Left ventricle myocardium inferior (tissue), 1 donor: Measurements from ENCODE around the gene CDH22. TPM values are rescaled to one million over a fixed set of nuclear protein-coding genes. Genes with fewer than 3 reads are reported as not detected.

ENCODE experiments used
- DNase-seq: peaks from one replicate; pipeline ENCODE4 v3.0.0-alpha.2; 2020
- H3K27ac ChIP-seq: fragments of 200-600 bp; replicated peaks from 2 replicates; pipeline ENCODE4 v1.8.0; 2021
- H3K27me3 ChIP-seq: fragments of 200-600 bp; 2 replicates; pipeline ENCODE4 v1.8.0; 2021; ENCODE audit warnings: low read depth
- H3K36me3 ChIP-seq: fragments of 200-600 bp; 2 replicates; pipeline ENCODE4 v1.8.0; 2021
- H3K4me1 ChIP-seq: fragments of 200-600 bp; 2 replicates; pipeline ENCODE4 v1.8.0; 2021
- H3K4me3 ChIP-seq: fragments of 200-600 bp; 2 replicates; pipeline ENCODE4 v1.8.0; 2021; ENCODE audit warnings: mild to moderate bottlenecking, moderate library complexity
- H3K9me3 ChIP-seq: fragments of 200-600 bp; replicated peaks from 2 replicates; pipeline ENCODE4 v1.8.0; 2021
- intact Hi-C: fragments of 100-400 bp; cut with micrococcal nuclease; formaldehyde crosslinking; loops from one replicate; pipeline ENCODE4 v1.11.0; 2022
- total RNA-seq: library from RNA; stranded (reverse); fragmentation: NEBNext Ultra II Directional; extraction: Animal tissue kit (Norgen Biotek cat#: 25700); gene quantifications from one replicate; pipeline ENCODE4 v1.2.1, GENCODE V29; 2021
- TF ChIP-seq, protein P1 (sequence below): fragments of 200-600 bp; IDR thresholded peaks from 2 replicates; pipeline ENCODE4 v1.8.0; 2021; ENCODE audit warnings: antibody characterized with exemption, mild to moderate bottlenecking, borderline replicate concordance
- donor health status: DM: no; HTN: yes; CAD: no; lungs with severe emphysema.

CDH22 gene
- total RNA-seq, 1 donor from 2014 or later: 2.3 TPM

DNA sequence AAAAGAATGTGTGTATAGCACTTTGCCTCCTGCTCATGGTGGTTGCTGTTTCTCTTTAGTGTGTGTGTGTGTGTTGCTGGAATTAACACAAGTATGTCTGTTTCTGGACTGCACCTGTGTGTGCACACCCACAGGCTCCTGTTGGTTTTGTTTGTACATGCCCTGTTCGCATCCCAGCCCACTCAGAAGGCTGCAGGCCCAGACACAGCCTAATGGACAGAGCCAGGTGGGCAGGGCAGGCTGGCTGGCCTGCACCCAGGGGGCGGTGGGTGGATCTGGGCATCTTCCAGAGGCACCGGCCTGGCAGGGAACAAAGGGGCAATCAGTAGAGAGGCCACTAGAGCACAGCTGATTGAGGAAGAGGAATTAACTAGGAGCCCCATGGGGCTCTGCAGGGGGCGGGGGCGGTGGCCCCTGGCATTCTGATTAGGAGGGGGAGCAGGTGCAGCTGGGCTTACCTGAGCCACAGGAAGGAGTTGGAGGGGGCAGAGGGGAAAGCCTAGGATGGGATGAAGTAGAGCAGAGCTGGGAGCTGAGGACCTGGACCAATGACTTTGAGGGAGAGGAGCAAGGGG, 168.3 kb downstream of the CDH22 start:
- intact Hi-C loops: loop anchor here (10.0 kb wide), 1 partner anchor 205 kb away; no protein-coding TSS in a partner anchor
- H3K27me3 ChIP-seq: peaks cover 100% of the 10 kb centered on the region
- no peaks in the 10 kb centered on the region for H3K9me3 ChIP-seq
- DNase-seq: no peak
- no peak overlapping the region for H3K4me3 ChIP-seq
- no peaks in the 10 kb centered on the region for H3K4me1 ChIP-seq
- no peak overlapping the region for H3K27ac ChIP-seq
- TF ChIP-seq, protein P1, sequence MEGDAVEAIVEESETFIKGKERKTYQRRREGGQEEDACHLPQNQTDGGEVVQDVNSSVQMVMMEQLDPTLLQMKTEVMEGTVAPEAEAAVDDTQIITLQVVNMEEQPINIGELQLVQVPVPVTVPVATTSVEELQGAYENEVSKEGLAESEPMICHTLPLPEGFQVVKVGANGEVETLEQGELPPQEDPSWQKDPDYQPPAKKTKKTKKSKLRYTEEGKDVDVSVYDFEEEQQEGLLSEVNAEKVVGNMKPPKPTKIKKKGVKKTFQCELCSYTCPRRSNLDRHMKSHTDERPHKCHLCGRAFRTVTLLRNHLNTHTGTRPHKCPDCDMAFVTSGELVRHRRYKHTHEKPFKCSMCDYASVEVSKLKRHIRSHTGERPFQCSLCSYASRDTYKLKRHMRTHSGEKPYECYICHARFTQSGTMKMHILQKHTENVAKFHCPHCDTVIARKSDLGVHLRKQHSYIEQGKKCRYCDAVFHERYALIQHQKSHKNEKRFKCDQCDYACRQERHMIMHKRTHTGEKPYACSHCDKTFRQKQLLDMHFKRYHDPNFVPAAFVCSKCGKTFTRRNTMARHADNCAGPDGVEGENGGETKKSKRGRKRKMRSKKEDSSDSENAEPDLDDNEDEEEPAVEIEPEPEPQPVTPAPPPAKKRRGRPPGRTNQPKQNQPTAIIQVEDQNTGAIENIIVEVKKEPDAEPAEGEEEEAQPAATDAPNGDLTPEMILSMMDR: no peak
- H3K36me3 ChIP-seq: no peaks in the 10 kb centered on the region

DNA sequence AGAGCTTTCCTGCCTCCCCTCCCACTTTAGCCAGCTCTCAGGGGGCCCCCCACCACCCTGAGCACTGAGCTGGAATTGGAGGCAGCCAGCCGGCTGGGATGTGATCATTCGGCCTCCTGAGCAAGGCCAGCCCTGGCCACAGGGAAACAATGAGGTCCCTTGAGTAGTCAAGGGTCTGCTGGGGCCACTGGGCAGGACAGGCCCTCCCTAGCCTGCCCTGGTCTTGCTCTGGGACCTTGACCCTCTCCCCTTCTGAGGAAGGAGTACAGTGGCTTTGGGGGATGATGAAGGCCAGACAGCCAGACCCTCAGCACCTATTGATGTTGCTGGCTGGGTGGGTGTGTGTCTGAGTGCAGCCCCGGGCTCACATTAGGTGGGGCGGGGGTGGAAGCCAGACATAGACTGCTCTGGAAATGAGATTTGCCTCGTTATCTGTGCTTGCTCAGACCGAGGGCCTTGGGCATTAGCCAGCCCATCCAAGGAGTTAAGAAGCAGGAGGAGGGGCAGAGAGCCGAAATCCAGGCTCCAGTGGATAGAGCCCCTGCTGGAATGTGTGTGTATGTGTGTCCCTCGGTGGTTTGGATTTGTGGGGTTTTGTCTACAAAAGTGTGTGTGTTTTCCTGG, 168.9 kb downstream of the CDH22 start:
- Histone ChIP-seq H3K4me1 (no peaks in the 10 kb centered on the region), H3K27ac (no peak overlapping the region), H3K9me3 (no peaks in the 10 kb centered on the region), H3K4me3 (no peak overlapping the region), H3K36me3 (no peaks in the 10 kb centered on the region), H3K27me3 (peaks cover 100% of the 10 kb centered on the region)
- TF ChIP-seq, protein P1: no peak
- no peak for DNase-seq
- intact Hi-C loops: loop anchor here (10.0 kb wide), 1 partner anchor 205 kb away; no protein-coding TSS in a partner anchor

DNA sequence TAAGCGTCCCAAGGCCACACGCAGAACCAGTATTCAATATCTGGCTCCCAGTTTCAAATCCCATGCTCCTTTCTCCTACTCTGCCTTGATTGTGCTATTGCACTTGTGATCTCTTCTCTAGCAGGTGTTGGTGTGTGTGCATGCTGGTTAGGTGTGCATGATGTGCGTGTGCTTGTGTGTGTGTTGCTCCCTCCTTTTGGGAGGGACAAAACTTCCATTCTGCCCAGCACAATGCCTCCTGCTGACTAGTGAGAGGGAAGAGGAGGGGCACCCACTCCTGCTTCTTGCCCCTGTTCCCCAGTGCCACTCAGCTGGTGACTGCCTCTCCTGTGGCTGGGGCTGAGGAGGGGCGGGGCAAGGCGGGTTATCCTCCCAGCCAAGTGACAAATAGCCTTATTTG, 170.5 kb downstream of the CDH22 start:
- no peak for DNase-seq
- H3K36me3 ChIP-seq: no peaks in the 10 kb centered on the region
- H3K27ac ChIP-seq: no peak overlapping the region
- intact Hi-C loops: loop anchor here (10.0 kb wide), 1 partner anchor 207 kb away; no protein-coding TSS in a partner anchor
- TF ChIP-seq, protein P1: no peak
- no peak overlapping the region for H3K4me3 ChIP-seq
- peaks cover 94% of the 10 kb centered on the region for H3K27me3 ChIP-seq
- H3K4me1 ChIP-seq: peaks cover 2% of the 10 kb centered on the region
- H3K9me3 ChIP-seq: no peaks in the 10 kb centered on the region

DNA sequence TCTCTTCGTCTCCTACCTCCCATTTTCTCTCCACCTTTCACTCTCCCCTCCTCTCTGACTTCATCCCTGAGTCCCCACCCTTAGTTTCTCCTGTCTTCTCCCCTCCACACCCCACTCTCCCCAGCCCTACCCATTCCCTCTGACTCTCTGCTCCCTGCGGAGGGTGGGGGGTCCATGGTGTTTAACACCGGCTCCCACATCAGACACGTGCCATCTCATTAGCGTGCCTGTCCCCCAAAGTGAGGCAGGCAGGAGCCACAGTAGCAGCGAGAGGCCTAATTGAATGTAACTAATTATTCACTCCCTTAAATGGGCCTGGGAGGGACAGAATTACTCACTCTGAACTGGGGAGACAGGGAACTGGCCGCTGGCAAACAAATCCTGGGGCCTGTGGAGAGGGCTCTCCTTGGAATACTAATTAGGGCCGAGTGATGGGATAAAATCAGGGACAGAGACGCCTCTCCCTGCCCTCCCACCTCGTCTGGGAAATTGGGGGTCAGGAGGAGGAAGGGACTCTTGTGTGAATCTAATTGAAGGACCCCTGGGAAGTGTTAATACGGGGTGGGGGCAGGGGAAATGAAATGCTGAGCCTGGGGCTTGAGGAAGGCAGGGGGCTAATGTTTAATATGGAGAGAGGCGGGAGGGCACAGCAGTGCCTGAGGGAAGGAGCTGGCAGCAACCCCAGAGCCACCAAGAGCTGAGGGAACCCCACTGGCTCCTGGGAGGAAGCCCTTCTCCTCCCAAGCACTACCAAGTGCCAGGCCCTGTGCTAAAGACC, 172.3 kb downstream of the CDH22 start:
- Histone ChIP-seq H3K9me3 (no peaks in the 10 kb centered on the region), H3K4me1 (peaks cover 17% of the 10 kb centered on the region), H3K4me3 (no peak overlapping the region), H3K36me3 (no peaks in the 10 kb centered on the region), H3K27me3 (peaks cover 87% of the 10 kb centered on the region), H3K27ac (no peak overlapping the region)
- no peak for DNase-seq
- TF ChIP-seq, protein P1: no peak
- intact Hi-C loops: loop anchor here (10.0 kb wide), 1 partner anchor 209 kb away; no protein-coding TSS in a partner anchor

DNA sequence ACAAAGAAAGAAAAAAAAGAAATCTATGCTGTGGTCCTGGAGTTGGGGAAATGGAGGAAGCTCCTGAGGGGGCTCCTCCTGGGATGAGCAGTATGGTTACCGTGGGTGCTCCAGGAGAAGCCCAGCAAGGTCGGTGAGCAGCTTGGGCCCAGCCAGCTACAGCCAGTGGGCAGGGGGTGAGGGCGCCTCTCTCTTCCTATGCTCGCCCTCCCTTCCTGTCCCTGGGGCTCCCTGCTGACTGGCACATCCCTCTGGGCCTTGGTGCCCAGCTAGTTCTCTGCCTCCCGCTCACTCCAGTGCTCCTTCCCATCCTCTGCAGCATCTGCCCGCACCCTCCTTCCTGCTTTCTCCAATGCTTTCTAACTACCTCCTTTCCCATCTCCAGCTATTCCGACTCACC, 173.6 kb downstream of the CDH22 start:
- H3K27me3 ChIP-seq: peaks cover 74% of the 10 kb centered on the region
- TF ChIP-seq, protein P1: no peak

More for the DNA sequence above, 173.6 kb downstream of the CDH22 start:
- intact Hi-C loops: loop anchor here (10.0 kb wide), 1 partner anchor 210 kb away; no protein-coding TSS in a partner anchor
- H3K27ac ChIP-seq: no peak overlapping the region
- H3K4me1 ChIP-seq: peaks cover 29% of the 10 kb centered on the region
- no peak for DNase-seq
- H3K4me3 ChIP-seq: no peak overlapping the region
- H3K9me3 ChIP-seq: no peaks in the 10 kb centered on the region
- H3K36me3 ChIP-seq: no peaks in the 10 kb centered on the region
